ENCODE results near the gene PTGER2.

Gene PTGER2

DNA sequence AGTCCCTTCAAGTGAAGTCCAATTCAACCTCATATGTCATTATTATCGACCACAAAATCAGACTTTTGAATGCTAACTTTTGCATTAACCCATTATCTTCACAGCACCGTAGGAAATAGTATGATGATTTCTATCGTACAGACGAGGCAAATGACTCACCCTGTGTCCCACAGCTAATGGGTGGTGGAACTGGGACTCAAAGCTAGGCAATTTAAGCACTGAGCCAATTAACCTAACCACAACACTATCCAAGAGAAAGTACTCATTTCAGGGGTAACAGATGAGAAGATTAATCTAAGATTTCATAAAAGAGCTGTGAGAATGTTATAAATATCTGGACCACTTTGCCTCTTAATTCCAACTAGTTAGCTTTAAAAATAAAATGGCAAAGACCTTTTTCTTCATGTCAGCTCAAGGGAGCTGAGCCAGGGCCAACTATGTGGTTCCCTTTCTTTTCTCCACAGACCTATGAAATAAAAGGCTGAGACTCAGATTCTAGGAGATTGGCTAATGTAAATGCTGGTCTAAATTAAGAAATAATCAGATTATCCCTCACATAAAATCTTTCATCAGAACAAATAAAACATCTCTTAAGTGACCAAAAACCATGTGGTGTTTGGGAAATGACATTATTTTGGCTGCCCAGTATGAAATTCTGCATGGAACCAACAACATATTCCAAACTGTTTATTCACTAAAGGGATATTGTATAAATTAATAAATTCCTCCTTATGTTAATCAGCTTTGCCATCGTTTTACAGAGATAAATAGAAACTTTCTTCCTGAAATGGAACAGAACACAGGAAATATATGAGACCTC, 4.9 kb downstream of the PTGER2 start:
- no peak for TF ChIP-seq CTCF (IDR thresholded peaks at IDR 0.05; ENCODE audit: control insufficient read depth, insufficient read depth, low read depth, low read length, missing control alignments)
- no peak overlapping the region for H3K4me3 ChIP-seq (ENCODE audit: control insufficient read depth, low read depth, low read length)
- DNase-seq (ENCODE audit: low read depth), result no peak

DNA sequence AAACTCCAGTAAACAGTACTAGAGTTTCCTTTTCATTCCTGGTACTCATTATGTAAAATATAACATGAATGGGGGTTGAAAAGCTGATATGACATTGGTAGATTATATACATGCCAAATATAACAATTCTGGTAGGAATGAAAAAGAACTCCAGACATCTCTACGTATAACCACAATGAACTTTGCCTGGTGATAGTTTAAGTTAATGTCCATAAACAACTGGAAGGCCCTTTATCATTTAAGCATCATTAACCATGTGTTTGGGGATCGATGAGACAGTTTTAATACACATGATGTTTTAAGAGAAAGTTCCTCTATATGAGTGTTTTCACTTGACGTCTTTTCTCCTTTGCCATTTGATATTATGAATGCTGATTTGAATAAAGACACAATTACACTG, 5.8 kb downstream of the PTGER2 start:
- DNase-seq (ENCODE audit: low read depth), result no peak
- H3K4me3 ChIP-seq (ENCODE audit: control insufficient read depth, low read depth, low read length), result no peak overlapping the region
- TF ChIP-seq CTCF (IDR thresholded peaks at IDR 0.05; ENCODE audit: control insufficient read depth, insufficient read depth, low read depth, low read length, missing control alignments), result no peak

DNA sequence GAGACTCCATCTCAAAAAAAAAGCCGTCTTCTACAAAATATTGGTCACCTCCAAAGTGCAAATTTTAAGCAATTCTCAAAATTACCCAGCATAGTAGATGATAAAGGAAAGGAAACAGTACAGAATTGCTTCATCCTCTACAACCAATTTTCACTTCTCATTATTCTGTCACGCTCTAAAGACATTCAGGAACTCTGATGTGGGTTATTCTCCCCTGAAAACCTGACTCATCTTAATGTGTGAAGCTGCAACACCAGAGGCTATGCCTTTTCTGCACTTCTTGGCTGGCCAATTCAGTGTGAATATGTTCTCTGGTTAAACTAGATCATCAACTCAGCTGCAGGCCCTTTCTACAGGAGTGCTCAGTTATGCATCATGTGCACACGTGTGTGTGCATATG, 11.0 kb downstream of the PTGER2 start:
- H3K4me3 ChIP-seq (ENCODE audit: control insufficient read depth, low read depth, low read length), result no peak overlapping the region
- TF ChIP-seq CTCF (IDR thresholded peaks at IDR 0.05; ENCODE audit: control insufficient read depth, insufficient read depth, low read depth, low read length, missing control alignments), result no peak
- no peak for DNase-seq (ENCODE audit: low read depth)

- no peak for DNase-seq (ENCODE audit: low read depth)
- no peak overlapping the region for H3K4me3 ChIP-seq (ENCODE audit: control insufficient read depth, low read depth, low read length)
- TF ChIP-seq CTCF (IDR thresholded peaks at IDR 0.05; ENCODE audit: control insufficient read depth, insufficient read depth, low read depth, low read length, missing control alignments), result no peak
These were observed 11.5 kb downstream of the PTGER2 start for GRCh38 chr14:52325630-52326029.

GRCh38 chr14:52327374-52328226, 13.5 kb downstream of the PTGER2 start:
- TF ChIP-seq CTCF (IDR thresholded peaks at IDR 0.05; ENCODE audit: control insufficient read depth, insufficient read depth, low read depth, low read length, missing control alignments), result no peak
- no peak for DNase-seq (ENCODE audit: low read depth)
- H3K4me3 ChIP-seq (ENCODE audit: control insufficient read depth, low read depth, low read length), result no peak overlapping the region

- DNase-seq (ENCODE audit: low read depth), result no peak
- no peak overlapping the region for H3K4me3 ChIP-seq (ENCODE audit: control insufficient read depth, low read depth, low read length)
- no peak for TF ChIP-seq CTCF (IDR thresholded peaks at IDR 0.05; ENCODE audit: control insufficient read depth, insufficient read depth, low read depth, low read length, missing control alignments)
These were observed 14.2 kb downstream of the PTGER2 start for GRCh38 chr14:52328276-52328675.

Data from AG09309 (cell line).